ENCODE measurements around the gene DCTN2. TPM values are rescaled to one million over a fixed set of nuclear protein-coding genes. Genes with fewer than 3 reads are reported as not detected.

DCTN2 gene
- total RNA-seq, 2 donors from 2014 or later, result 110 to 114 TPM

DNA sequence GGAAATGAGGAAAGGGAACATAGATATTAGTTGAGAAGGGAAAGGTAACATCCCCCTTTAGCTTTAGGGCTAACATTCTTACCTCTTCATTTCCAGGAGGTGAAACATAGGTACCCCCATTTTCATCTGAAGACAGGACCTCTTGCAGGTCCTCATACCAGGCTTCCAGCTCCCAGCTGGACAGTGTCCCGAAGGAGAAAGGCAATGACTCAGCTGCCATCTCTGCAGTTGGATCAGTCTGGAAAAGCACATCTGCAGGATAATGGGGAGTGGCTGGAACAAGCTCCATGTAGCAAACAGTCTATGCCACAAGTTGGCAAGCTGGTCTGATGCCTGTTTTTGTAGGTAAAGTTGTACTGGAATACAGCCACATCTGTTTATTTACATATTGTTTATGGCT, 29.8 kb downstream of the DCTN2 start:
- H3K4me1 Mint-ChIP-seq, result peaks cover 45% of the 10 kb centered on the region
- peaks cover 64% of the 10 kb centered on the region for H3K36me3 Mint-ChIP-seq (ENCODE audit: low read depth)
- Histone ChIP-seq H3K27me3 (ENCODE audit: control insufficient read depth, insufficient read depth, low read length, poor library complexity, severe bottlenecking) (no peaks in the 10 kb centered on the region), H3K27ac (ENCODE audit: low read depth, low read length) (no peak overlapping the region), H3K36me3 (ENCODE audit: control insufficient read depth, insufficient read depth, low read length) (peaks cover 69% of the 10 kb centered on the region), H3K9ac (ENCODE audit: extremely low read depth, low read length, poor library complexity, severe bottlenecking) (no peak overlapping the region), H3K4me3 (ENCODE audit: low read length) (no peak overlapping the region), H3K4me1 (ENCODE audit: control insufficient read depth, insufficient read depth, low read length) (peaks cover 14% of the 10 kb centered on the region), H3K9me3 (ENCODE audit: control insufficient read depth, low read length) (no peaks in the 10 kb centered on the region)
- H3K27me3 Mint-ChIP-seq (ENCODE audit: insufficient read depth), result no peaks in the 10 kb centered on the region
- DNase-seq, result no peak
- peak overlapping the region; percentile 79 for H3K27ac Mint-ChIP-seq
- TF ChIP-seq, protein P1, sequence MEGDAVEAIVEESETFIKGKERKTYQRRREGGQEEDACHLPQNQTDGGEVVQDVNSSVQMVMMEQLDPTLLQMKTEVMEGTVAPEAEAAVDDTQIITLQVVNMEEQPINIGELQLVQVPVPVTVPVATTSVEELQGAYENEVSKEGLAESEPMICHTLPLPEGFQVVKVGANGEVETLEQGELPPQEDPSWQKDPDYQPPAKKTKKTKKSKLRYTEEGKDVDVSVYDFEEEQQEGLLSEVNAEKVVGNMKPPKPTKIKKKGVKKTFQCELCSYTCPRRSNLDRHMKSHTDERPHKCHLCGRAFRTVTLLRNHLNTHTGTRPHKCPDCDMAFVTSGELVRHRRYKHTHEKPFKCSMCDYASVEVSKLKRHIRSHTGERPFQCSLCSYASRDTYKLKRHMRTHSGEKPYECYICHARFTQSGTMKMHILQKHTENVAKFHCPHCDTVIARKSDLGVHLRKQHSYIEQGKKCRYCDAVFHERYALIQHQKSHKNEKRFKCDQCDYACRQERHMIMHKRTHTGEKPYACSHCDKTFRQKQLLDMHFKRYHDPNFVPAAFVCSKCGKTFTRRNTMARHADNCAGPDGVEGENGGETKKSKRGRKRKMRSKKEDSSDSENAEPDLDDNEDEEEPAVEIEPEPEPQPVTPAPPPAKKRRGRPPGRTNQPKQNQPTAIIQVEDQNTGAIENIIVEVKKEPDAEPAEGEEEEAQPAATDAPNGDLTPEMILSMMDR (conservative IDR thresholded peaks at IDR 0.05), result no peak
- H3K9me3 Mint-ChIP-seq, result no peaks in the 10 kb centered on the region
- WGBS, 2 experiments (ENCODE audit: insufficient coverage in 1 of 2, insufficient read length in 1 of 2), result 90 to 97% methylated on average over 1 of the region's 1 CpG
- H3K4me3 Mint-ChIP-seq, result no peak overlapping the region

DNA sequence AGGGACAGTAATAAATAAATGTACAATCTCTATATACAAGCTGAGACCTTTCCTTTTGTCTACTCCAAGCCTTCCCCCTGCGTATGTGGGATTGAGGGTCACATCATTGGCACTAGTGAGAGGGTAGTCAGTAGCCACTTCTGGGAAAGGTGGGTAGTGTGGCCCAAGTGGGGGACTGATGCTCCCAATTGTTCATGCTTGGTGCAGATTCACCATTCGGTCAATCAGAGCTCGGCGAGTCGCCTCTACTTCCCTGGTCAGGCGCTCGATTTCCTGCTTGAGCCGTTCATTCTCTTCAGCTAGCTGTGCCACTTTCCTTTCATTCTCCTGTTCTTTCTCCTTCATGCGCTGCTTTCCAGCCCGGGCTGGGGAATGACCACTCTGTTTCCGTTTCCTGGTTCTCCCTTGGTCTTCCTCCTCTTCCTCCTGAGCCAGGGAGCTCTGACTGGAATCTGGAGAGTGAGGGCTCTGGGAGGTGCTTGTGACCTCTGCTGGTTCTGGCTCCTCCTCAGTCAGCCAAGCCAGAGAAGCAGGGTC, 30.3 kb downstream of the DCTN2 start:
- H3K36me3 Mint-ChIP-seq (ENCODE audit: low read depth), result peaks cover 69% of the 10 kb centered on the region
- H3K36me3 ChIP-seq (ENCODE audit: control insufficient read depth, insufficient read depth, low read length), result peaks cover 74% of the 10 kb centered on the region
- H3K27me3 ChIP-seq (ENCODE audit: control insufficient read depth, insufficient read depth, low read length, poor library complexity, severe bottlenecking), result no peaks in the 10 kb centered on the region
- no peak overlapping the region for H3K9ac ChIP-seq (ENCODE audit: extremely low read depth, low read length, poor library complexity, severe bottlenecking)
- H3K9me3 Mint-ChIP-seq, result no peaks in the 10 kb centered on the region
- no peak overlapping the region for H3K4me3 ChIP-seq (ENCODE audit: low read length)
- H3K27ac Mint-ChIP-seq, result peak overlapping the region; percentile 58
- no peak overlapping the region for H3K27ac ChIP-seq (ENCODE audit: low read depth, low read length)
- peaks cover 40% of the 10 kb centered on the region for H3K4me1 Mint-ChIP-seq
- DNase-seq, result no peak
- peaks cover 14% of the 10 kb centered on the region for H3K4me1 ChIP-seq (ENCODE audit: control insufficient read depth, insufficient read depth, low read length)
- H3K4me3 Mint-ChIP-seq, result no peak overlapping the region
- WGBS, 2 experiments (ENCODE audit: insufficient coverage in 1 of 2, insufficient read length in 1 of 2), result 92 to 97% methylated on average over 9 to 11 of the region's 11 CpGs
- TF ChIP-seq, protein P1 (conservative IDR thresholded peaks at IDR 0.05), result no peak
- H3K9me3 ChIP-seq (ENCODE audit: control insufficient read depth, low read length), result no peaks in the 10 kb centered on the region
- no peaks in the 10 kb centered on the region for H3K27me3 Mint-ChIP-seq (ENCODE audit: insufficient read depth)

DNA sequence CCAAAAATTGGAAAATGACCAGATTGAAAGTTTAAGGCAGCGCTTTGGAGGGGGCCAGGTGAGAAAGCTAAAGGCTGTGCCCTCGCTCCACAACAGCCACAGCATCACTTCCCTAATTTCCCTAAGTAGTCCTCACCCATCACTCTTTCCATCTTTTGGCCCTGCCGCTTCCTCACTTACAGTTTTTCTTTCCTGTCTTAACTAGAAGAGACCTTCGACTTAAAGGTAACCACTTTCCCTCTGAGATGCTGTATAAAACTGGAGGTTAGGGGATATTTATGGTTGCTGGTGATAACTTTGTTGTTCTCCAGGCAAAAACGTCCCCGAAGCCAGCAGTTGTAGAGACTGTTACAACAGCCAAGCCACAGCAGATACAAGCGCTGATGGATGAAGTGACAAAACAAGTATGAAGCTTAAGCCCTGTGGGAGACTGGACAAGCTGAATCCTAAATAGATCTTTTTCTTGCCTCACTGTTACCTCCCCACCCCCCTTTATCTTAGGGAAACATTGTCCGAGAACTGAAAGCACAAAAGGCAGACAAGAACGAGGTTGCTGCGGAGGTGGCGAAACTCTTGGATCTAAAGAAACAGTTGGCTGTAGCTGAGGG, 31.0 kb downstream of the DCTN2 start:
- peaks cover 80% of the 10 kb centered on the region for H3K36me3 ChIP-seq (ENCODE audit: control insufficient read depth, insufficient read depth, low read length)
- Mint-ChIP-seq H3K27me3 (ENCODE audit: insufficient read depth) (no peaks in the 10 kb centered on the region), H3K9me3 (no peaks in the 10 kb centered on the region), H3K36me3 (ENCODE audit: low read depth) (peaks cover 75% of the 10 kb centered on the region), H3K4me3 (no peak overlapping the region), H3K4me1 (peaks cover 37% of the 10 kb centered on the region), H3K27ac (peak overlapping the region; percentile 58)
- WGBS, 2 experiments (ENCODE audit: insufficient coverage in 1 of 2, insufficient read length in 1 of 2), result 91 to 97% methylated on average over 6 to 11 of the region's 11 CpGs
- no peaks in the 10 kb centered on the region for H3K9me3 ChIP-seq (ENCODE audit: control insufficient read depth, low read length)
- peaks cover 10% of the 10 kb centered on the region for H3K4me1 ChIP-seq (ENCODE audit: control insufficient read depth, insufficient read depth, low read length)
- no peak for DNase-seq
- H3K27me3 ChIP-seq (ENCODE audit: control insufficient read depth, insufficient read depth, low read length, poor library complexity, severe bottlenecking), result no peaks in the 10 kb centered on the region
- TF ChIP-seq, protein P1 (conservative IDR thresholded peaks at IDR 0.05), result no peak
- H3K27ac ChIP-seq (ENCODE audit: low read depth, low read length), result no peak overlapping the region
- H3K4me3 ChIP-seq (ENCODE audit: low read length), result no peak overlapping the region
- H3K9ac ChIP-seq (ENCODE audit: extremely low read depth, low read length, poor library complexity, severe bottlenecking), result no peak overlapping the region
